HG03469 (cell line): ENCODE data around the gene SH3RF1.

Experiments
- ATAC-seq: cut with Tn5 transposase; IDR thresholded peaks from one replicate; pipeline ENCODE4 v1.9.1; 2021; ENCODE audit warnings: mild to moderate bottlenecking, moderate library complexity, moderate number of reproducible peaks; ENCODE audit not compliant: unreplicated experiment

The SH3RF1 gene

DNA sequence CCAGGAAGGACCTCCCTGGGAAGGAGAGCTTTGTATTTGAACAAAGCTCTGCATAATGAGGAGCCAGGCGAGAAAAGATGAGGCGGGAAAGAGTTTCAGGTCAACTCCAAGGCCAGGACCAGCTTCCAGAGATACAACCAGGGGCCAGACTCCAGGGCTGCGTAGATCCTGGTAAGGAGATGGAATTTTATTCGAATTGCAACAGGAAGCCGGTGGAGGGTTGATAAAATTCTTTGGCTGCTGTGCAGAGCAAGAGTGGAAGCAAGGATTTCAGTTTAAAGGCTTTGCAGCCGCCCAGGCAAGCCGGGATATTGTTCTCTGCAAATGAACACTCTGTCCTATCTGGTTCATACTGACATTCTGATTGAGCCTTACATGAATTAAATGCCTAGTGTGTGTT, 220.5 kb downstream of the SH3RF1 start:
- no peak for ATAC-seq

DNA sequence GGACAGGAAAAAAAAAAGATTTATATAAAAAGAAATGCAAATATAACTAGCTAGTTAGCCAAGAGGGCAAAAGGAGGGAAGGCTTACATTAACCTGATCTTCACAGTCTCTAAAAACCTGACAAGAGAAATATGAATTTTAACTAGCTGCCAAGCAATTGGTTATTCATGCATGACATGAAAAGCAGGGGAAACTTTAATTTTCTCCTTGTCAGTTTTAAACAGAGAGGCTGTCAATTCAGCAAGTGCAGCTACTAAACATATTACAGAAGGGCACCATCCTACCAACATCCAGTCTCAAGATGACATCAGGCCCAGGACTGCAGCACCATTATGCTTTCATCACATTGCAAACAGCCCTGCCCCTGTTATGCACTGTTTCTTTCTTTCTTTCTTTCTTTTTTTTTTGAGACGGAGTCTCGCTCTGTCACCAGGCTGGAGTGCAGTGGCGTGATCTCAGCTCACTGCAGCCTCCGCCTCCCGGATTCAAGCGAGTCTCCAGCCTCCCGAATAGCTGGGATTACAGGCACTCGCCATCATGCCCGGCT, 221.8 kb downstream of the SH3RF1 start:
- ATAC-seq, result no peak

- no peak for ATAC-seq
These were observed 222.8 kb downstream of the SH3RF1 start for GRCh38 chr4:169047956-169048355.

GRCh38 chr4:169045862-169046584, 224.7 kb downstream of the SH3RF1 start:
- no peak for ATAC-seq

DNA sequence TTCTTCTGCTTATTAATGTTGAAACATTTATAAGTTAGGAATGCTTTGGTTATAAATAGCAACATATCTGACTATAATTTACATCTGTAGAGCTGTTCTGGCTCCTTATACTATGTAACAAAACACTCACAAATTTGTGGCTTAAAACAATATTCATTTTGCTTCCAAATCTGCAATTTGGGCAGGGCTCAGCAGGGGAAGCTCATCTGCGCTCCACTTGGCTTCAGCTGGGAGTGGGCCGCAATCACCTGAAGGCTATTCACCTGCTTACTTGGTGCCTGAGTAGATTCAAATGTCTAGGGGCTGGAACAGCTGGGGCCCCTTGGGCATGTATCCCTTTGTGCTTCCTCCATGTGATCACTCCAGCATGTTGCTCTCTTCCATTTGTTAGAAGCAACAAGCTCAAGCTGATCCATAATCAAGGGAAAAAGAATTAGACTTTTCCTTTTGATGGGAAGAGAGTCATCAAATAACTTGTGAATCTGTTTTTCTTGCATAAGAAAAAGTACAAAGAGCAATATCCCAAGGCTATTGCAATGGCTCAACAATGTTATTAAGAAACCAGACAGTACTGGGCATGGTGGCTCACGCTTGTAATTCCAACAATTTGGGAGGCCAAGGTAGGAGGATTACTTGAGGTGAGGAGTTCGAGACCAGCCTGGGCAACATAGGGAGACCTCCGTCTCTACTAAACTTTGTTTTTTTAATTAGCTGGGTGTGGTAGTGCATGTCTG, 225.9 kb downstream of the SH3RF1 start:
- no peak for ATAC-seq
